H9 (cell line): ENCODE measurements around the gene TMEM54. TPM values are rescaled to one million over a fixed set of nuclear protein-coding genes. Genes with fewer than 3 reads are reported as not detected.

Experiments used
- DNase-seq: peaks from one replicate; pipeline ENCODE4 v3.0.0-alpha.2; 2017
- H2AFZ ChIP-seq: one replicate; pipeline ENCODE4 v1.6.1; 2013; ENCODE audit warnings: mild to moderate bottlenecking, low read length, control low read depth, moderate library complexity
- H2AK5ac ChIP-seq: 2 replicates; pipeline ENCODE4 v1.6.1; 2013; ENCODE audit warnings: low read length, control low read depth, mixed read lengths; ENCODE audit not compliant: insufficient read length
- H2BK120ac ChIP-seq: one replicate; pipeline ENCODE4 v1.6.1; 2013; ENCODE audit warnings: low read depth, mild to moderate bottlenecking, low read length, control low read depth, inconsistent platforms; ENCODE audit not compliant: poor library complexity, severe bottlenecking
- H2BK12ac ChIP-seq: 2 replicates; pipeline ENCODE4 v1.6.1; 2013; ENCODE audit warnings: low read length, control low read depth, mixed read lengths, low read depth; ENCODE audit not compliant: insufficient read length
- H2BK15ac ChIP-seq: 2 replicates; pipeline ENCODE4 v1.6.1; 2013; ENCODE audit warnings: low read depth, low read length, control low read depth
- H2BK20ac ChIP-seq: one replicate; pipeline ENCODE4 v1.6.1; 2013; ENCODE audit warnings: low read depth, mild to moderate bottlenecking, low read length, control low read depth, inconsistent platforms; ENCODE audit not compliant: poor library complexity, severe bottlenecking
- H2BK5ac ChIP-seq: 2 replicates; pipeline ENCODE4 v1.6.1; 2013; ENCODE audit warnings: low read length, control low read depth, mixed read lengths; ENCODE audit not compliant: insufficient read length
- H3K14ac ChIP-seq: 2 replicates; pipeline ENCODE4 v1.6.1; 2013; ENCODE audit warnings: low read length, control low read depth; ENCODE audit not compliant: insufficient read depth
- H3K18ac ChIP-seq: 2 replicates; pipeline ENCODE4 v1.6.1; 2013; ENCODE audit warnings: low read depth, mild to moderate bottlenecking, mixed read lengths, low read length, control low read depth; ENCODE audit not compliant: insufficient read length
- H3K23ac ChIP-seq: 2 replicates; pipeline ENCODE4 v1.6.1; 2013; ENCODE audit warnings: low read length, control low read depth, mixed read lengths, low read depth; ENCODE audit not compliant: insufficient read length
- H3K23me2 ChIP-seq: 2 replicates; pipeline ENCODE4 v1.6.1; 2013; ENCODE audit warnings: low read depth, mild to moderate bottlenecking, mixed read lengths, low read length, control low read depth; ENCODE audit not compliant: insufficient read length, poor library complexity, severe bottlenecking
- H3K27ac ChIP-seq: 2 replicates; pipeline ENCODE4 v1.5.1; 2013; ENCODE audit warnings: low read length, control low read depth, mixed read lengths, low read depth; ENCODE audit not compliant: insufficient read length
- H3K27me3 ChIP-seq: 2 replicates; pipeline ENCODE4 v1.6.1; 2013; ENCODE audit warnings: low read length, control low read depth, inconsistent platforms; ENCODE audit not compliant: insufficient read depth
- H3K4ac ChIP-seq: 2 replicates; pipeline ENCODE4 v1.6.1; 2013; ENCODE audit warnings: low read depth, mild to moderate bottlenecking, control low read depth, inconsistent platforms, low read length, moderate library complexity
- H3K4me1 ChIP-seq: 2 replicates; pipeline ENCODE4 v1.6.1; 2013; ENCODE audit warnings: low read length, control low read depth, inconsistent platforms; ENCODE audit not compliant: insufficient read depth
- H3K4me2 ChIP-seq: 2 replicates; pipeline ENCODE4 v1.6.1; 2013; ENCODE audit warnings: low read length, control low read depth, mixed read lengths; ENCODE audit not compliant: insufficient read length, insufficient read depth
- H3K56ac ChIP-seq: 2 replicates; pipeline ENCODE4 v1.6.1; 2013; ENCODE audit warnings: low read depth, mild to moderate bottlenecking, mixed read lengths, low read length, control low read depth; ENCODE audit not compliant: insufficient read length
- H3K79me1 ChIP-seq: 2 replicates; pipeline ENCODE4 v1.6.1; 2013; ENCODE audit warnings: low read depth, mild to moderate bottlenecking, moderate library complexity, low read length, control low read depth, inconsistent platforms; ENCODE audit not compliant: insufficient read depth, poor library complexity, severe bottlenecking
- H3K79me2 ChIP-seq: 2 replicates; pipeline ENCODE4 v1.6.1; 2013; ENCODE audit warnings: low read length, control low read depth, inconsistent platforms; ENCODE audit not compliant: insufficient read depth
- H3K9ac ChIP-seq: 2 replicates; pipeline ENCODE4 v1.6.1; 2013; ENCODE audit warnings: low read length, control low read depth, mixed read lengths; ENCODE audit not compliant: insufficient read length; ENCODE audit errors: extremely low read depth
- H3K9me3 ChIP-seq: one replicate; pipeline ENCODE4 v1.6.1; 2013; ENCODE audit warnings: low read depth, low read length, inconsistent platforms; ENCODE audit not compliant: control insufficient read depth
- H3T11ph ChIP-seq: one replicate; pipeline ENCODE4 v1.6.1; 2013; ENCODE audit warnings: mild to moderate bottlenecking, low read length, control low read depth, inconsistent platforms
- H4K20me1 ChIP-seq: one replicate; pipeline ENCODE4 v1.6.1; 2013; ENCODE audit not compliant: control insufficient read depth, insufficient read length, insufficient read depth
- H4K5ac ChIP-seq: 2 replicates; pipeline ENCODE4 v1.6.1; 2013; ENCODE audit warnings: low read depth, mild to moderate bottlenecking, mixed read lengths, low read length, control low read depth; ENCODE audit not compliant: insufficient read length
- H4K8ac ChIP-seq: replicated peaks from 2 replicates; pipeline ENCODE4 v1.6.1; 2013; ENCODE audit warnings: low read length, control low read depth, mixed read lengths, low read depth; ENCODE audit not compliant: insufficient read length
- H4K91ac ChIP-seq: 2 replicates; pipeline ENCODE4 v1.6.1; 2013; ENCODE audit warnings: low read depth, mild to moderate bottlenecking, moderate library complexity, mixed read lengths, low read length, control low read depth; ENCODE audit not compliant: insufficient read length
- H3K27ac Mint-ChIP-seq, 3 experiments: 2 replicates in 2 of 3; 3 replicates in 1 of 3; pipeline ENCODE4 v1.8.0; 2020 to 2021; ENCODE audit warnings: mixed read lengths in 3 of 3, mild to moderate bottlenecking in 1 of 3, moderate library complexity in 1 of 3
- H3K27me3 Mint-ChIP-seq: 2 replicates; pipeline ENCODE4 v1.8.0; 2021; ENCODE audit warnings: low read depth, mild to moderate bottlenecking, moderate library complexity, mixed read lengths
- H3K36me3 Mint-ChIP-seq, 3 experiments: 2 replicates in 2 of 3; 3 replicates in 1 of 3; pipeline ENCODE4 v1.8.0; 2020 to 2021; ENCODE audit warnings: low read depth in 3 of 3, mixed read lengths in 3 of 3; ENCODE audit not compliant: insufficient read depth in 1 of 3
- H3K4me1 Mint-ChIP-seq, 2 experiments: 2 replicates each; pipeline ENCODE4 v1.8.0; 2020; ENCODE audit warnings: mixed read lengths in 2 of 2
- H3K4me3 Mint-ChIP-seq, 2 experiments: 2 replicates in 1 of 2; 3 replicates in 1 of 2; pipeline ENCODE4 v1.8.0; 2020 to 2021; ENCODE audit warnings: mild to moderate bottlenecking in 2 of 2, mixed read lengths in 2 of 2, moderate library complexity in 1 of 2
- H3K9me3 Mint-ChIP-seq, 2 experiments: 2 replicates in 1 of 2; 3 replicates in 1 of 2; pipeline ENCODE4 v1.8.0; 2020; ENCODE audit warnings: mild to moderate bottlenecking in 2 of 2, mixed read lengths in 2 of 2, moderate library complexity in 1 of 2
- WGBS: extraction: QIAGEN DNeasy Blood & Tissue Kit; methylation state at CpG from one replicate; pipeline ENCODE4 v1.1.7; 2013; ENCODE audit warnings: missing lambda C conversion rate, low lambda C conversion rate, mixed read lengths; ENCODE audit not compliant: insufficient read length; ENCODE audit errors: extremely low coverage; 5-methylcytosine and 5-hydroxymethylcytosine counted together
- total RNA-seq: library from RNA; stranded (reverse); gene quantifications from 2 replicates; pipeline ENCODE4 v1.2.1, GENCODE V29; 2021
- TF ChIP-seq, protein P1 (sequence below): fragments of 200-600 bp; sonication (generic); conservative IDR thresholded peaks from 3 replicates; pipeline ENCODE4 v1.8.0; 2021; ENCODE audit warnings: antibody characterized with exemption, mild to moderate bottlenecking

The TMEM54 gene
- total RNA-seq, 1 experiment from 2014 or later = 17.2 TPM

DNA sequence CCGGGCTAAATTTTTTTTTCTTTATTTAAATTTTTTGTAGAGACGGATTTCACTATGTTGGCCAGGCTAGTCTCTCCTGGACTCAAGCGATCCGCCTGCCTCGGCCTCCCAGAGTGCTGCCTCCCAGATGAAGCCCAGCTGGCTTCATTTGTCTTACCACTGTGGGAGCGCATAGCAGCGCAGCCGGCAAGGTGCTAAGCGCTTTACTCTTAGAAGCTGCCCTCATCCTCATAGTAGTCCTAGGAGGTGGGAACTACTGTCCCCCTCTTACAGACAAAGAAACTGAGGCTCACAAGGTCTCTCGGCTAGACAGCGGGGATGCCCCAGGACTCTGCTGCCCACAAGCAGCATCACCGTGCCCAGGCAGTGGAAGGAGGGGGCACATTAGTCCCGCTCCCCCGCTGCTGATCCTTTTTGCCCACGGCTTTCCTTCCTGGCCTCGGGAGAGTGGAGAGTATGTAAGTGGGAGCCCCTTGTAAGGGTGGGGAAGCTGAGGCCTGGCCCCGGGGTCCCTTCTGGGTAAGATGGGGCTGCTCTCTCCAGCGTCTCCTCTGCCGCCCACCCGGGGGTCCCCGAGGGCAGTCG is 726 bp downstream of the TMEM54 start:
- Histone ChIP-seq H4K8ac (no peak overlapping the region), H3K4me2 (peak overlapping the region; percentile 36), H2BK15ac (no peak overlapping the region), H3K18ac (no peak overlapping the region), H3K23ac (no peak overlapping the region), H3K27me3 (peaks cover 22% of the 10 kb centered on the region; the same call in 1 of the 2 replicates), H2AK5ac (no peak overlapping the region), H3K56ac (no peak overlapping the region), H2AFZ (no peak overlapping the region), H3K79me2 (no peaks in the 10 kb centered on the region), H4K20me1 (no peaks in the 10 kb centered on the region), H3K27ac (no peak overlapping the region), H3K14ac (no peak overlapping the region; the same call in 1 of the 2 replicates), H3K4me1 (no peaks in the 10 kb centered on the region), H3K23me2 (peaks cover 8% of the 10 kb centered on the region), H3K79me1 (no peaks in the 10 kb centered on the region), H3K9ac (no peak overlapping the region), H2BK120ac (no peak overlapping the region), H2BK12ac (no peak overlapping the region), H3T11ph (no peak overlapping the region), H3K4ac (no peak overlapping the region), H4K5ac (no peak overlapping the region), H2BK5ac (no peak overlapping the region), H2BK20ac (no peak overlapping the region), H3K9me3 (no peaks in the 10 kb centered on the region), H4K91ac (no peak overlapping the region)
- Mint-ChIP-seq H3K27me3 (peaks cover 87% of the 10 kb centered on the region), H3K4me1 (peaks cover 15 to 24% of the 10 kb centered on the region in 2 experiments), H3K4me3 (peak overlapping the region; percentile 61 to 80), H3K36me3 (peaks cover 0 to 4% (median 0%) of the 10 kb centered on the region in 3 experiments; a peak in 1 of 7 replicates), H3K9me3 (no peaks in the 10 kb centered on the region; a peak in 1 of 5 replicates), H3K27ac (no peak overlapping the region)
- TF ChIP-seq, protein P1, sequence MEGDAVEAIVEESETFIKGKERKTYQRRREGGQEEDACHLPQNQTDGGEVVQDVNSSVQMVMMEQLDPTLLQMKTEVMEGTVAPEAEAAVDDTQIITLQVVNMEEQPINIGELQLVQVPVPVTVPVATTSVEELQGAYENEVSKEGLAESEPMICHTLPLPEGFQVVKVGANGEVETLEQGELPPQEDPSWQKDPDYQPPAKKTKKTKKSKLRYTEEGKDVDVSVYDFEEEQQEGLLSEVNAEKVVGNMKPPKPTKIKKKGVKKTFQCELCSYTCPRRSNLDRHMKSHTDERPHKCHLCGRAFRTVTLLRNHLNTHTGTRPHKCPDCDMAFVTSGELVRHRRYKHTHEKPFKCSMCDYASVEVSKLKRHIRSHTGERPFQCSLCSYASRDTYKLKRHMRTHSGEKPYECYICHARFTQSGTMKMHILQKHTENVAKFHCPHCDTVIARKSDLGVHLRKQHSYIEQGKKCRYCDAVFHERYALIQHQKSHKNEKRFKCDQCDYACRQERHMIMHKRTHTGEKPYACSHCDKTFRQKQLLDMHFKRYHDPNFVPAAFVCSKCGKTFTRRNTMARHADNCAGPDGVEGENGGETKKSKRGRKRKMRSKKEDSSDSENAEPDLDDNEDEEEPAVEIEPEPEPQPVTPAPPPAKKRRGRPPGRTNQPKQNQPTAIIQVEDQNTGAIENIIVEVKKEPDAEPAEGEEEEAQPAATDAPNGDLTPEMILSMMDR = no peak
- WGBS = no CpG with 5 or more reads among the region's 22 CpGs
- no peak for DNase-seq
